GM19455 (cell line): Measurements from ENCODE around the gene GAL3ST3.

Source experiments
- ATAC-seq: cut with Tn5 transposase; IDR thresholded peaks from one replicate; pipeline ENCODE4 v1.9.1; 2021; ENCODE audit not compliant: unreplicated experiment

GAL3ST3 gene

GRCh38 chr11:66069715-66070603, 21.0 kb upstream of the GAL3ST3 start, which contains the start of gene PACS1:
PACS1 (plus strand) TSS chr11:66070272; CDS start chr11:66070487, 215 bp downstream.
- peak; percentile 47 for ATAC-seq

DNA sequence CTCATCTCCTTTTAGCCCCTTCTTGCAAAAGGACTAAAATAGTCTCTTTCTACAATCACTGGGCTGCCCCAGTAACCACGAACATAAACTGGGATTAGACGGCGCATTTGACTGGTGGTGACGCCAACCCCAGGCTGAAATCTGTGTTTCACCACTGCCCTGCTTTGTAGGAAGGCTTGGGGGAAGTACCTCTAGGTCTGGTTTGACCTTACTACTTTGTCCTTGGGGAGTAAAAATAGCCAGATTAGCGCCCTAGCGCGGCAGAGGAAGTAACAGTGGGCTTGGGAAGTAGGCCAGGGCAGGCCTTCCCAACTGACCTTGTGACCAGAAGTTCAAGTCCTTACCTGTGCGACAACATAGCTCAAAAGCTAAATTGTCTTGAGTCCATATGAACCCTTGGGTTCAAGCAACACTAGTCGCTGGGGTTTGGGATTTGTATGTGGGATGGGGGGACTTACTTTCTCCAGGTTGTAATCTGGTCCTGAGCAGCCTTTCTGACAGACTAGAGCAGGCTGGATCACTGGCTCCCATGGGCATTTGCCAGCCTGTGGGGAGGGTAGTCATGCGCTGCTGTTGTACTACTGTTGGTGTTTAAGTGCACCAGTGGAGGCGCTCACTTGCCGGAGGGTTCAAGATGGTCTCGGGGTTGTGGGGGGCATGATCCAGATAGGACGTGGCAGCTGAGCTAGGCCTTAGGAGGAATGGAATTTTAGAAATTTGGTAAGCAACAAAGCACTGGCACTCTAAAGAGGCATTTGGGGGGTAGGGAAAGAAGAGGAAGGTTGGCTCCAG, 20.2 kb upstream of the GAL3ST3 start:
- peak; percentile 16 for ATAC-seq

DNA sequence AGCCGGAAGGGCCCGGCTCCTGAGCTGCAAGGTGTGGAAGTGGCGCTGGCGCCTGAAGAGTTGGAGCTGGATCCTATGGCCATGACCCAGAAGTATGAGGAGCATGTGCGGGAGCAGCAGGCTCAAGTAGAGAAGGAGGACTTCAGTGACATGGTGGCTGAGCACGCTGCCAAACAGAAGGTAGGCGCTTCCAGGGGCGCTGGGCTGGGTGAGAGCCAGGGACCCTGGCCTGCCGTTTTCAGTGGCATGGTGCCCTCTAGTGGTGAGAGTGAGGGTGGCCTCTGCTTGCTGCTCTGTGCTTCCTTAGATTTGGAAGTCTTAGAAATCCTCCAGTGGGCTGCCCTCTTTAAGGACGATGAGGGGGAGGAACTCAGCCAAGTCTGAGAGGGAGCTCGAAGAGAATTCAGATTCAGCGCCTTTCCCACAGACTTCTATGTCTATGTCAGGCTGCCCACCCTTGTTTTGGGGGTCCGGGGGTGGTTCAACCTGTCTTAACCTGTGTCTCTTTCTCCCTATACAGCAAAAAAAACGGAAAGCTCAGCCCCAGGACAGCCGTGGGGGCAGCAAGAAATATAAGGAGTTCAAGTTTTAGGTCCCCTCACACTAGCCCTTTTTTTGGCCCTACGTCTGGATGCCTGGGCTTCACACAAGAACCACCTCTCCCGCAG, 19.3 kb upstream of the GAL3ST3 start:
- no peak for ATAC-seq

DNA sequence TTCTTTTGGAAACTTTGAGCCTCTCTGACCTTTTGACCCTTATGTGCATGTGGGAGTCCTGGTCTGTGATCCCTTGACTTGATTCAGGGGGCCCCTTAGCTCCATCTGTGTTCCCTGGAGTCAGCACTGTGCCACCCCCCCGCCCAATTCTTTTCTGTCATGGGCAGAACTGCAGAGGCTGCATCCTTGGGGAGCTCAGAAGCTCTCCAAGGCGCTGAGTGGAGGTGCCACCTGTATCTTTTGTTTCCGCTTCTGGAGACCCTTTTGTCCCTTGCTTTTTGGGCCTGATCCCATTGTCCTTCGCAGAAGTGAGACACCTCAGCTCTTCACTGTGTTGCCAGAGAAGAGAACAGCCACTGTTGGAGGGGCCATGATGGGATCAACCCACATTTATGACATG, 18.7 kb upstream of the GAL3ST3 start:
- ATAC-seq: no peak

GRCh38 chr11:66066751-66067150, 17.8 kb upstream of the GAL3ST3 start:
- ATAC-seq: no peak

- no peak for ATAC-seq
Measured at GRCh38 chr11:66064571-66064970, 15.6 kb upstream of the GAL3ST3 start.

- ATAC-seq: no peak
Measured at GRCh38 chr11:66063900-66064299, 14.9 kb upstream of the GAL3ST3 start.

DNA sequence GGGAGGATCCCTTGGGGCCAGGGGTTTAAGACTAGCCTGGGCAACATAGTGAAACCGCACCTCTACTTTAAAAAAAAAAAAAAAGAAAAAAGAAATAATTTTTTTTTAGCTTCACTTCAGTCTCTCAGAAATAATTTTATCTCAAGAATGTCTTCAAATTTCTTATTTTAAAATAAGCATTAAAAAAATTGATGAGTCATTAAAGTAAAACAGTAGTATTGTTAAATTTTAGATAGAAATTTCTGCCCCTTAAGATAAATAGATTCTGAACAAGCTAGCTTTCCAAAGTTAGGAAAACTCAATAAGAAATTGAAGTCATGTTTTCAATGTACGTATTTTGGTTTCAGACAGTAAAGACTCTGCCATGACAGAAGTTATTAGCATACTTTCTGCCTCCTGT, 13.4 kb upstream of the GAL3ST3 start:
- no peak for ATAC-seq

- no peak for ATAC-seq
Measured at GRCh38 chr11:66061268-66061667, 12.3 kb upstream of the GAL3ST3 start.

GRCh38 chr11:66059966-66060680, 11.2 kb upstream of the GAL3ST3 start:
- no peak for ATAC-seq

- ATAC-seq: no peak
Measured at GRCh38 chr11:66056501-66056900, 7.5 kb upstream of the GAL3ST3 start.

GRCh38 chr11:66055021-66055420, 6.1 kb upstream of the GAL3ST3 start:
- ATAC-seq: no peak

- ATAC-seq: no peak
Measured at GRCh38 chr11:66052664-66052982, 3.7 kb upstream of the GAL3ST3 start.

GRCh38 chr11:66051766-66052663, 3.1 kb upstream of the GAL3ST3 start, which contains the start of gene SF3B2:
SF3B2 (plus strand) TSS chr11:66052364; CDS start chr11:66052385, 21 bp downstream.
- ATAC-seq: peak; percentile 94

- no peak for ATAC-seq
Measured at GRCh38 chr11:66051371-66051765, 2.4 kb upstream of the GAL3ST3 start.

GRCh38 chr11:66050581-66051231, 1.7 kb upstream of the GAL3ST3 start:
- no peak for ATAC-seq

DNA sequence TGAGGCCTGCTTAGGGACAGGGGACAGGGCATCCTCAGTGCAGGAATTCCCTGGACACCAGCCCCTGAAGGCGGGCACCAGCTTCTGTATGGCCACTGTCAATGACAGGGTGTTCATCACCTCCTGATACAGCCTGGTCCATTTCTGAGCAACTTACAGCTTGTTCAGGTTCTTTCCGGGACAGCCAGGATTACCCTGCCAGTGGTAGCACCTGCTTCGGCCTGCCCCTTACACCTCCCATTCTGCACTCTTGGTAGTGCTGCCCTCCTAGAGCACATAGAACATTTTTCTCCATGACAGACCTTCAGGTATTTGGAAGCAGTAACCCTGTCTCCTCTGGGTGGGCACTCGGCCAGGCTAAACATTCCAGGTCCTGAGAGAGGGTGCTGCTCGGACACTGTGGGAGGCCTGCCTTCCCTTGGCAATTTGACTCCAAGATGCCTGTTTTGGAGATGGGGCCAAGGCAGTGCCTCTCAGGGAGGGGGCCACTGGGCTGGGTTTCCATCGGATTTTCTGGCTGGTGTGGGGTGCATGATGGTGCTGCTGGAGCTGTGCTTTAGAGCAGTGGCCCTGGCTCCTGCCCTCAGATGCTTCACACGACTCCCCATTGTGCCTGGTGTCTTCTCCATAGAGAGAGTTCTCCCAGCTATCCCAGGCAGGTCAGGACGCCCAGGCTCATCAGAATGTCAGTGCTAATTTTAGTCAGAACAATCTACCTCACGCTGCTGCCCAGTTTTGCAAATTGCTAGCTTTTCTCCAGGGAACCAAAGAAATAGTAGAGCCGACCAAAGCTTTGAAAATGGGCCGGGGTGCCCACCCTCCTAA, 1.2 kb downstream of the GAL3ST3 start:
- ATAC-seq: no peak

DNA sequence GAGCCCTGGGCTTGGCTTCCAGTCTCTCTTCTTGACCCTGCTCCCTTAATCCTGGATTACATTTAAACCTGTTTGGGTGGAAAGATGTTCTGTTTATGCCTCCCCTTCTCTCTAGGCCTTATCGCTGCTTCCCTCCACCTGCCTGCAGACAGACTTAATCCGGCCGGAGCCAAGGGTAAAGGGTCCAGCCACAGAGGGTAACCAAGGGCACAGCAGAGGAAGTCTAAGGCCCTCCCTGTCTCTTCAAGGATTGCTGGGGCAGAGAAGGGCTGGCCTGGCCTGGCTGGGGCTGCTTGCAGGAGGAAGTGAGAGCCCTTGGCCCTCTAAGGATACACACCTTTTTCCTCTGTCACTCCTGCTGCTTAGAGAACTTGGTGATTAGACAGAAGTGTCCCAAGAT, 2.1 kb downstream of the GAL3ST3 start:
- ATAC-seq: no peak
